ENCODE results near the gene PAPSS2.

DNA sequence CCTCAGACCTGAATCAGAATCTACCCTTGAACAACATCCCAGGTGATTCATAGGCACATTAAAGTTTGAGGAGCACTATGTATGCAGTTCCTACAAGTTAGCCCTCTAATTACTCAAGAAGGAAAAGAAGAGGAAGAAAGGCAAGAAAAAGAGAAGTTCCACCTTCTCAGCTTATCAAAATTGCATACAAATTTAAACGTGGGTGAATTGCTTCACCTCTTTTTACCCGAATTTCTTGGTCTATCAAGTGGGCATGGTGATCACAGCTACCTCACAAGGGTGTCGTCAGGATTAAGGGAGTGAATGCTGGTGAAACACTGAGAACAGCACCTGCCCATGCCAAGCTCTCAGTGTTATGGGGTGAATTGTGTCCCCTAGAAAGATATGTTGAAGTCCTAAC is 43.8 kb upstream of the PAPSS2 start:
- TF ChIP-seq EP300 (IDR thresholded peaks at IDR 0.05) (no peak), CTCF (IDR thresholded peaks at IDR 0.05) (no peak), POLR2AphosphoS5 (IDR thresholded peaks at IDR 0.05) (no peak)
